Right lung (tissue), 5 donors: ENCODE measurements around the gene HSD17B3. TPM values are rescaled to one million over a fixed set of nuclear protein-coding genes. Genes with fewer than 3 reads are reported as not detected.
"Not testable (repeated sequence)": the region's sequence is repeated elsewhere in the genome, so short reads cannot be mapped to it uniquely, and the experiment has no call there.

Source experiments
- DNase-seq, 2 donors: peaks; one replicate each; pipeline ENCODE4 v3.0.0-alpha.2; 2013
- polyA plus RNA-seq, 5 donors: library from polyadenylated mRNA; unstranded; fragments of 120-200 nt; gene quantifications; one replicate each; pipeline versions ENCODE4 v1.2.1 to v1.2.3, GENCODE V29; 2013; ENCODE audit warnings: inconsistent platforms in 1 of 5, low replicate concordance in 1 of 5; ENCODE audit not compliant: insufficient read length in 5 of 5, insufficient read depth in 1 of 5

Gene HSD17B3
- polyA plus RNA-seq, 5 donors, result 0.46 to 1.1 (median 0.60) TPM

GRCh38 chr9:96309850-96310249 lies 7.9 kb upstream of the HSD17B3 start:
- DNase-seq, result no peak

DNA sequence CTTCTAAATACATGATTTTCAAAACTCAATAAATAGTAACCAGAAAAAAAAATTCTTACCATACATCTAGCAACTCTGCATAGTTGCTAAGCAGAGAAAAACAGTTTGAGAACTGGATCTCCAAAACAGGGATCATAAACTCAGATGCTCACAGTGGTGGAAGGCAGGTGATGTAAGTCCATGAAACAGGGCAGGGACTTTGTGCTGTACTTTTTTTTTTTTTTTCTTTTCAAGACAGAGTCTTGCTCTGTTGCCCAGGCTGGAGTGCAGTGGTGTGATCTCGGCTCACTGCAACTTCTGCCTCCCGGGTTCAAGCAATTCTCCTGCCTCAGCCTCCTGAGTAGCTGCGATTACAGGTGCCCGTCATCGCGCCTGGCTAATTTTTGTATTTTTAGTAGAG lies 5.0 kb upstream of the HSD17B3 start:
- DNase-seq, result not testable (repeated sequence)

GRCh38 chr9:96305171-96305570 lies 3.2 kb upstream of the HSD17B3 start:
- no peak for DNase-seq

GRCh38 chr9:96304230-96304629 lies 2.3 kb upstream of the HSD17B3 start:
- no peak for DNase-seq

- DNase-seq, result no peak
These were observed 2.2 kb downstream of the HSD17B3 start for GRCh38 chr9:96299823-96300222.

DNA sequence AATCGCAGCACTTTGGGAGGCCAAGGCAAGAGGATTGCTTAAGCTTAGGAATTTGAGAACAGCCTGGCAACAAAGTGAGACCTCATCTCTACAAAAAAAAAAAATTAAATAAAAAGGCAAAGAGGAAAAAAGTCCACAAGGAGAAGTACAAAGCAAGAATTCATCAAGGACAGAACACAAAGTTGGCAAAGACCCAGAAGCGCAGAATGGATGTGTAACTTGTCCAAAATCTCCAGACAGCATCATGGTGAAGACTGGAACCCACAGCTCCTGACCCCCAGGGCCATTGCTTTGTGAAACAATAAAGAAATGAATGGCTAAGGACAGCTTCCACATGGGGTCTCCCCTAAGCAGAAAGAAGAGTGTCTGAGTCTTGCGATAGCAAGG lies 7.8 kb downstream of the HSD17B3 start:
- DNase-seq, result no peak

- no peak for DNase-seq
These were observed 8.3 kb downstream of the HSD17B3 start for GRCh38 chr9:96293498-96294158.

DNA sequence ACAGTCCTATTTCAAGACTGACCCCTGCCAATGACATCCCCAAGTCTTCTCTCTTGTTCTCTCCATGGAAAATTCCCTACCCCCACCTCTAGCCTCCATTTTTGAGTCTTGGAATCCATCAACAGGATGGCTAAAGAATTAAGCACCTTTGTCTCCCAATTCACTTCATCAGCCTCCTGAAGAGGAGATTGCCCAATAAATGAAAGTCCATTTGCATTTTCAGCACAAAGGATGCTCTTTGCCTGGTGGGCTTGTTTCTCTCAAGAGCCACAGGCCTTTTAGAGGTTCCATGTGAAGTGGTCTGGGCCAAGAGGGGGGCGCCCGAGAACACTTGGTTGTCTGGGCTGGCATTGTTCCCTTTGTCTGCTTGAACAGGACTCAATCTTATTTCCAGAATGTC lies 12.6 kb downstream of the HSD17B3 start:
- no peak for DNase-seq

DNA sequence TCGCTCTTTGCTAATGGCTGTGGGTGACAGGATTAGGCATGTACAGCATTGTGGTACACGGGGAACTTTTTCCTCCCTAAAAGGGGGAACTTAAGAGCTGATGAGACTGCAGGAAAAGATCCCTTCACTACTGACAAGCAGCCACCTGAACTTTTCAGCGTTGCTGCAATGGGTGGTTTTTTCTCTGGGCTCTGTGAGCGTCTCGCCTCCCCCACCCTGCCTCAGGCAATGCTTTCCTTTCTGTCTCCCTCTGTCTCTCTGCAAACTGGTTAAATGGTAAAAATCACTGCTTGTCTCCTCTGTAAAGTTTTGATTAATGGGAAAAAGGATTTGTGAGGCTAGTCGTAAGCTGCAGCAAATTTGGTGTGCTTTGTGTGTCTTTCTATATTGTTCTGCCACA lies 20.3 kb downstream of the HSD17B3 start:
- DNase-seq, result no peak

DNA sequence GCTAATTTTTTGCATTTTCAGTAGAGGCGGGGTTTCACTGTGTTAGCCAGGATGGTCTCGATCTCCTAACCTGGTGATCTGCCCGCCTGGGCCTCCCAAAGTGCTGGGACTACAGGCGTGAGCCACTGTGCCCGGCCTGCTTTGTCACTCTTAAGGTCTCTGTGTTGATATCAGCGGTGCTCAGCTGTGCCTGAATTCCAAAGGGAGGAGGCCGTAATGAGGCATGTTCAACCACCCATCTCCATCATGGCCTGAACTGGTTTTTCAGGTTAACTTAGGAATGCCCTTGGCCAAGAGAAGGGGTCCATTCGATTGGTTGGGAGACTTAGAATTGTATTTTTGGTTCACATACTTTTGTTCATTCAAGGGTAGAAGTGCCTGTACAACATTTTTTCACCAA lies 22.0 kb downstream of the HSD17B3 start:
- DNase-seq, result peak; percentile 26 to 55

DNA sequence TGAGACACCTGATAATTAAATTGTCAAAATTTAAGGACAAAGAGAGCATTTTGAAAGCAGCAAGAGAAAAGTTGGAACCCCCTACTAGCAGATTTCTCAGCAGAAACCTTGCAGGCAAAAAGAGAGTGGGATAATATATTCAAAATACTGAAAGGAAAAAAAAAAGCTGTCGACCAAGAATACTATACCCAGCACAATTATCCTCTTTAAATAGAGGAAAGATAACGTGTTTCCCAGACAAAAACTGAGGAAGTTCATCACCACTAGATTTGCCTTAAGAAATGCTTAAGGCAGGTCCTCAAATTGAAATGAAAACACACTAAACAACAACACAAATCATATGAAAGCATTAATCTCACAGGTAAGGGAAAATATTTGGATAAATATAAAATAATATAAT lies 27.0 kb downstream of the HSD17B3 start:
- no peak for DNase-seq

GRCh38 chr9:96270236-96270744 lies 31.7 kb downstream of the HSD17B3 start:
- DNase-seq, result no peak

- DNase-seq, result no peak
These were observed 43.0 kb downstream of the HSD17B3 start for GRCh38 chr9:96258967-96259366.

DNA sequence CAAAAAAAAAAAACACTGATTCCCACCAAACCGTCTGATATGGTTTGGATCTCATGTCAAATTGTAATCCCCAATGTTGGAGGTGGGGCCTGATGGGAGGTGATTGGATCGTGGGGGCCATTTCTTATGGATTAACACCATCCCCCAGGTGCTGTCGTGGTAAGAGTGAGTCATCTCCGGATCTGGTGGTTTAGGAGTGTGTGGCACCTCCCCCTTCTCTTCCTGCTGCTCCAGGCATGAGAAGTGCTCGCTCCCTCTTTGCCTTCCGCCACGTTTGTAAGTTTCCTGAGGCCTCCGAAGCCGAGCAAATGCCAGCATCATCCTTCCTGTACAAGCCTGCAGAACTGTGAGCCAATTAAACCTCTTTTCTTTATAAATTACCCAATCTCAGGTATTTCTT lies 45.2 kb downstream of the HSD17B3 start:
- no peak for DNase-seq

GRCh38 chr9:96255698-96256097 lies 46.3 kb downstream of the HSD17B3 start:
- DNase-seq, result no peak

DNA sequence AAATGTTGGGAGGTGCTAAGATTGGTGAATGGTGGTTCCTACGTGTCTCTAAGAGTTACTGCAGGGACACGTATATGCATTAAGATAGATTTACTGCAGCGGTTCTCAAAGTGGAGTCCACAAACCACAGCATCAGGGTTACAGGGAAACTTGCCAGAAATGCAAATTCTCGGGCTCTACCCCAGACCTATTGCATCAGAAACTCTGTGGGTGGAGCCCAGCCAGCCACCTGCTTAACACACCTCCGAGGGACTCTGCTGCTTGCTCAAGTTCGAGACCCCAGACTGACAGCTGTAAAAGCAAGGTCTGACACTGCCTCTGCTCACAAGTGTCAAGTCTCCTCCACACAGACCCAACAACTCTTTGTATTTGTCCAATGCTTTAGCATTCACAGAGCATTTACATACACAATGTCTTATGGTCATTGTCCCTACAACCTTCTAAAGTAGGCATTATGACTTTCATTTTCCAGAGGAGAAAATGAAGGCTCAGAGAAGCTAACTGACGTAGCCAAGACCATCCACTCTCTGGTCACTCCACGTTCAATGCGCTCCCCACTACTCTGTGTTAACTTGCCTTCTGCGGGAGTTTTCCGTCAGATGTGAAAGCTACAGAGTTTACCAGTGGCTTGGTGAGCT lies 48.8 kb downstream of the HSD17B3 start:
- no peak for DNase-seq

DNA sequence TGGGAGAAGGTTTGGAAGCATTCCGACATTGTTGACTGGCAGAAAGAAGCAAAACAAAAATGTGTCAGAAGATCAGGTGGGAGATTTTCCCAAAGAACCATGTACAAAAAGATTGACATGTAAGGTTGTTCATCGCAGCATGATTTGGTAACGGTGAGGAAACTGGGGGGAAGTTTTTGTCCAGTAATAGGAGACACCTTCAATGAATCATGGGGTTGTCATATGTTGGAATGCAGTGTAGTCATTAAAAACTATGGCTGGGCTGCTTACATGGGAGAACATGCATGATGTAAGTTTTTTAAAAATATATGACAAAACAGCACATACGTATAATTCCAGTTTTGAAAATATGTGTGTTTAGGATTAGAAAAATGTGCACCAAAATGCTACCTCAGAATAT lies 50.5 kb downstream of the HSD17B3 start:
- no peak for DNase-seq

- DNase-seq, result no peak
These were observed 52.2 kb downstream of the HSD17B3 start for GRCh38 chr9:96249746-96250145.

DNA sequence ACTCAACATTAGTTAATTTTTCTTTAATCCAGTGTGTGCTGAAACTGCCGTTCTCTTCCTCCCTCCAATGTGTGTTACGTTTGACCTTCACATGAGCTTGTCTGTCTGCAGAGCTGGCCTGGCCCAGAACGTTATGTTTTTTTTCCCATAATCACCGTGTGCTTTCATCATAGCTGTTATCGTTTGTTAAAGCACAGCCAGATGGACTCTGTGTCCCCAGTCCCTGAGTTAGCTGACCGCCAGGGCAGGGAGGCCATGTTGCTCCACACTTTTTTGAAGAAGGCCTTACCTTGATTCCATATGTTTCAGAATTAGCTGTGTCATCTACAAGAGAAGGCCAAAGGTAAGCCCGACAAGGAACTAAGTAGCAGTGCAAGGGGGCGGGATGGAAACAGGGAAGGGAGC lies 55.7 kb downstream of the HSD17B3 start:
- no peak for DNase-seq

DNA sequence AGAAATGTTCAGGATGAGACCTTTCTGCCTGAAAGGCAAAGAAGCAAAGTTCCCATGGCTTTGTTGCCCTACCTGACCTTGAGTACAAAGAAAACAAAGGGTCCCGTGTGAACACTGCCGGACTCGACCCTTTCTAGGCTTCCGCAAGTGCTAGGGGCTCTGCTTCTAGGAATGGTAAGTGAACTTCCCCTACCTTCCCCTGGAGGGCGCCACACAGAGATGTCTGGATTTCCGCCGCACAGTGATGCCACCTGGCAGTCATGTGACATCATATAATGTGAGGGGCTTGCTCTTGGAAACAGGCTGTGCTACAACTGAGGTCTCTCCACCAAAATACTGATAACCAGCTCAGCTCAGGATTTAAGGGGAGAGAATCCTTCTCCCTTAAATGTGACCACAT lies 56.6 kb downstream of the HSD17B3 start:
- no peak for DNase-seq

DNA sequence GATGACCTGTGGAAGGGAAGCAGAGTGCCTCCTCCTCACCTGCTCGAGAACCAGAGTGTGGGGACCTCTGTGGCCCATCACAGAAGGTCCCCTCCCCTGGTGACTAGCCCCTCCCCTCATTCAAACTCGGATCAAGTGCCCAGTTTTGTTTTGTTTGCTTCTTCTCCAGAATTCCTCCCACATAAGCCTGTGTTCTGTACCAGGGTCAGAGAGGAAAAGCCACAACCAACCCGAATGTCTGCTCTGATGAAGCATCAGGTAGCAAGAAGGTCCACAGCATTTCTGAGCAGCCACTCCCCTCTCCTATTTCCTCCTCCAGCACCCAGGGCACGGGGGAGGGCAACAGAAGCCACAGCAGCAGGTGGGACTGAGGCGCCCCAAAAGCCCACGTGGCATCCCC lies 58.2 kb downstream of the HSD17B3 start:
- DNase-seq, result no peak

- DNase-seq, result no peak
These were observed 59.2 kb downstream of the HSD17B3 start for GRCh38 chr9:96242811-96243210.

DNA sequence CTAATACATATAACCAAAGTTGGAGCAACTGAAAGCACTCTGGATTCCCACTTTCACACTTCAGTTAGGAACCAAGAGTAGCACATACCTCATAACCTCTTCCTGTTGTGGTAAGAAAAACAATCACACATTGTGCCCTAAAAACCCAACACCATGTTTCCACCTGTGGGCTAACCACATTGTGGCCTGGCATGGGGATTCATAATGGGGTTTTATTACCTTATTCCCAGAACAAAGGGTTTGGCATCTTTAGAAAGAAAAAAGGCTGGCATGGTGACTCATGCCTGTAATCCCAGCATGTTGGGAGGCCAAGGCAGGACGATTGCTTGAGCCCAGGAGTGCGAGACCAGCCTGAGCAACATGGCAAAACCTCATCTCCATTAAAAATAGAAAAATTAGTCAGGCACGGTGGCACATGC lies 60.6 kb downstream of the HSD17B3 start:
- no peak for DNase-seq
